ENCODE measurements around the gene DNAH17. TPM values are rescaled to one million over a fixed set of nuclear protein-coding genes. Genes with fewer than 3 reads are reported as not detected.

The DNAH17 gene
- total RNA-seq, 1 experiment from 2014 or later: 0.23 TPM

DNA sequence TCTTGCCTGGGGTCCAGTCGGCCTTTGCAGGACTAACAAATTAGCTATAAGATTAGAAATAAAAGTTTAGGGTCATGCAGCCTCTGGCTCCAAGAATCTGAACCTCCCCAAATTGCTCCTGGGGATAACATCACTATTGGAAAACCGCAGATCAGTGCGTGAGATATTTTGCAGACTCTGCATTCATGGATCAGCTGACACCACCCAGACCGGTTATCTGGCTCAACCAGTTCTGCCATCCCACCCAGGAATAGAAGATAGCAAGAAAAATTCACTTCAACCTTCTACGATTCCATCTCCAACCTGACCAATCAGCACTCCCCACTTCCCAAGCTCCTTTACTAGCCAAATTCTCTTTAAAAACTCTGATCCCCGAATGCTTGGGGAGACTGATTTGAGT lies 203.0 kb downstream of the DNAH17 start:
- DNase-seq: peak in 1 of 2 experiments; percentile 48
- Mint-ChIP-seq H3K27me3 (ENCODE audit: insufficient read depth, unreplicated experiment) (no peaks in the 10 kb centered on the region), H3K27ac (ENCODE audit: unreplicated experiment) (peak overlapping the region; percentile 19), H3K4me3 (ENCODE audit: unreplicated experiment) (peak overlapping the region; percentile 3), H3K9me3 (ENCODE audit: unreplicated experiment) (no peaks in the 10 kb centered on the region), H3K36me3 (ENCODE audit: insufficient read depth, unreplicated experiment) (peaks cover 9% of the 10 kb centered on the region), H3K4me1 (ENCODE audit: low read depth, unreplicated experiment) (peaks cover 48% of the 10 kb centered on the region)
- Histone ChIP-seq H3K4me1 (peaks cover 52% of the 10 kb centered on the region), H3K4me3 (ENCODE audit: low read depth, low read length) (no peak overlapping the region), H3K36me3 (ENCODE audit: control insufficient read depth, insufficient read depth, low read length) (no peaks in the 10 kb centered on the region), H3K9me3 (no peaks in the 10 kb centered on the region), H3K27me3 (replicated peaks; ENCODE audit: control insufficient read depth, insufficient read depth, low read length) (no peaks in the 10 kb centered on the region)
- TF ChIP-seq, protein P1, sequence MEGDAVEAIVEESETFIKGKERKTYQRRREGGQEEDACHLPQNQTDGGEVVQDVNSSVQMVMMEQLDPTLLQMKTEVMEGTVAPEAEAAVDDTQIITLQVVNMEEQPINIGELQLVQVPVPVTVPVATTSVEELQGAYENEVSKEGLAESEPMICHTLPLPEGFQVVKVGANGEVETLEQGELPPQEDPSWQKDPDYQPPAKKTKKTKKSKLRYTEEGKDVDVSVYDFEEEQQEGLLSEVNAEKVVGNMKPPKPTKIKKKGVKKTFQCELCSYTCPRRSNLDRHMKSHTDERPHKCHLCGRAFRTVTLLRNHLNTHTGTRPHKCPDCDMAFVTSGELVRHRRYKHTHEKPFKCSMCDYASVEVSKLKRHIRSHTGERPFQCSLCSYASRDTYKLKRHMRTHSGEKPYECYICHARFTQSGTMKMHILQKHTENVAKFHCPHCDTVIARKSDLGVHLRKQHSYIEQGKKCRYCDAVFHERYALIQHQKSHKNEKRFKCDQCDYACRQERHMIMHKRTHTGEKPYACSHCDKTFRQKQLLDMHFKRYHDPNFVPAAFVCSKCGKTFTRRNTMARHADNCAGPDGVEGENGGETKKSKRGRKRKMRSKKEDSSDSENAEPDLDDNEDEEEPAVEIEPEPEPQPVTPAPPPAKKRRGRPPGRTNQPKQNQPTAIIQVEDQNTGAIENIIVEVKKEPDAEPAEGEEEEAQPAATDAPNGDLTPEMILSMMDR (IDR thresholded peaks at IDR 0.05; ENCODE audit: insufficient read depth in 1 of 2, low read depth in 1 of 2, low read length in 1 of 2, severe bottlenecking in 1 of 2, unreplicated experiment in 1 of 2): no peak
- intact Hi-C loops (cut with micrococcal nuclease; ENCODE audit: unreplicated experiment): loop anchor here (1.0 kb wide), 1 partner anchor 9 kb away; no protein-coding TSS in a partner anchor
- BruUV-seq (replicated peaks): no TSS peak
- ChIA-PET POLR2A (no interaction called here), CTCF (interaction anchor here (0.9 kb wide), 1 partner anchor 47 kb away, joined by 3 read pairs; no protein-coding TSS in a partner anchor)

Other genes starting within 250 kb of the DNAH17 start
- 11.3 and 12.8 TPM in 2 replicates for gene SOCS3, start 217.3 kb downstream of the DNAH17 start, total RNA-seq (2022)
- 54.1 and 55.2 TPM in 2 replicates for gene PGS1, start 198.7 kb downstream of the DNAH17 start, total RNA-seq (2022)
- gene CYTH1, start 204.9 kb upstream of the DNAH17 start, total RNA-seq (2022): 26.5 and 29.6 TPM in 2 replicates